GM10266 (cell line): ENCODE measurements around the gene PLAC8L1.

ENCODE experiments used
- DNase-seq: peaks from one replicate; pipeline ENCODE4 v3.0.0; 2012; ENCODE audit errors: extremely low spot score
- CTCF ChIP-seq: IDR thresholded peaks from 2 replicates; pipeline ENCODE4 v1.5.1; 2012; ENCODE audit warnings: mild to moderate bottlenecking, low read depth; ENCODE audit not compliant: control insufficient read depth, insufficient read depth; ENCODE audit errors: missing control alignments

The PLAC8L1 gene

DNA sequence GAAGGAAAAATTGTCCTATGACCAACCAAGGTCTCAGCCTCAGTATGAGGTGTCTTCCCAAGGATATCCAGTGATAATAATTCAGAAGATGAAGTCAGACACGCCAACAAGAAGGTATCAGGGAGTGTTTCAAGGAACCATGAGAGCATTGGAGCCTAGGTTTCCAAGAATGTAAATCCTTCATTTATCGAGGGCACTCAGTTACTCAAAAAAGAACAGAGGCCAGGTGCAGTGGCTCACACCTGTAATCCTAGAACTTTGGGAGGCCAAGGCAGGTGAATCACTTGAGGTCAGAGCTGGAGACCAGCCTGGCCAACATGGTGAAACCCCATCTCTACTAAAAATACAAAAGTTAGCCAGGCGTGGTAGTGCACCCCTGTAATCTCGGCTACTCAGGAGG is 70.8 kb downstream of the PLAC8L1 start:
- no peak for DNase-seq
- TF ChIP-seq CTCF = no peak
